Measurements from ENCODE around the gene AXIN2.

Gene AXIN2

GRCh38 chr17:65519462-65519861 lies 42.0 kb downstream of the AXIN2 start:
- Histone ChIP-seq H3K27me3 (no peaks in the 10 kb centered on the region), H3K27ac (no peak overlapping the region), H3K4me1 (ENCODE audit: control insufficient read depth in 1 of 2, insufficient read depth in 1 of 2, low read depth in 1 of 2, low read length in 1 of 2) (no peaks in the 10 kb centered on the region), H3K4me3 (ENCODE audit: low read depth in 1 of 2, low read length in 1 of 2) (no peak overlapping the region), H3K36me3 (no peaks in the 10 kb centered on the region), H3K9me3 (no peaks in the 10 kb centered on the region)
- TF ChIP-seq, protein P1, sequence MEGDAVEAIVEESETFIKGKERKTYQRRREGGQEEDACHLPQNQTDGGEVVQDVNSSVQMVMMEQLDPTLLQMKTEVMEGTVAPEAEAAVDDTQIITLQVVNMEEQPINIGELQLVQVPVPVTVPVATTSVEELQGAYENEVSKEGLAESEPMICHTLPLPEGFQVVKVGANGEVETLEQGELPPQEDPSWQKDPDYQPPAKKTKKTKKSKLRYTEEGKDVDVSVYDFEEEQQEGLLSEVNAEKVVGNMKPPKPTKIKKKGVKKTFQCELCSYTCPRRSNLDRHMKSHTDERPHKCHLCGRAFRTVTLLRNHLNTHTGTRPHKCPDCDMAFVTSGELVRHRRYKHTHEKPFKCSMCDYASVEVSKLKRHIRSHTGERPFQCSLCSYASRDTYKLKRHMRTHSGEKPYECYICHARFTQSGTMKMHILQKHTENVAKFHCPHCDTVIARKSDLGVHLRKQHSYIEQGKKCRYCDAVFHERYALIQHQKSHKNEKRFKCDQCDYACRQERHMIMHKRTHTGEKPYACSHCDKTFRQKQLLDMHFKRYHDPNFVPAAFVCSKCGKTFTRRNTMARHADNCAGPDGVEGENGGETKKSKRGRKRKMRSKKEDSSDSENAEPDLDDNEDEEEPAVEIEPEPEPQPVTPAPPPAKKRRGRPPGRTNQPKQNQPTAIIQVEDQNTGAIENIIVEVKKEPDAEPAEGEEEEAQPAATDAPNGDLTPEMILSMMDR (IDR thresholded peaks at IDR 0.05) = no peak

DNA sequence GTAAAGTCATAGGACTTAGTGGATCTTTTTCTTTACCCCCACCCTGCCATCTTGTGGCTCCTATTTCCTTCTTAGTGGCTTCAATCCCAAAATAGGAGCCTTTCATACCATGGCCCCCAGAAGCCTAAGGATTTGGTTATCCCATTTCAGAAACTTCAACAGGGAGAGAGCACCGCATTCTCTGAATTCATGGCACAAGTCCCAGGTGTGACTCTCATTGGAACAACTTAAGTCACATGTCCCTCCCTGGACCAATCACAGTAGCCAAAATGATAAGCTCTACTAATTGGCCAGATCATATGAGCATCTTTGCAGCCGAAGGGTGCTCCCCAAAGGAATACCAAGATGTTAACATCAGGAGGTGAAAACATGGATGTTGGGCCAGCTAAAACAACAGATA lies 43.2 kb downstream of the AXIN2 start:
- Histone ChIP-seq H3K36me3 (no peaks in the 10 kb centered on the region), H3K9me3 (no peaks in the 10 kb centered on the region), H3K27ac (no peak overlapping the region), H3K4me3 (ENCODE audit: low read depth in 1 of 2, low read length in 1 of 2) (no peak overlapping the region), H3K4me1 (ENCODE audit: control insufficient read depth in 1 of 2, insufficient read depth in 1 of 2, low read depth in 1 of 2, low read length in 1 of 2) (no peaks in the 10 kb centered on the region), H3K27me3 (no peaks in the 10 kb centered on the region)
- TF ChIP-seq, protein P1 (IDR thresholded peaks at IDR 0.05) = no peak

DNA sequence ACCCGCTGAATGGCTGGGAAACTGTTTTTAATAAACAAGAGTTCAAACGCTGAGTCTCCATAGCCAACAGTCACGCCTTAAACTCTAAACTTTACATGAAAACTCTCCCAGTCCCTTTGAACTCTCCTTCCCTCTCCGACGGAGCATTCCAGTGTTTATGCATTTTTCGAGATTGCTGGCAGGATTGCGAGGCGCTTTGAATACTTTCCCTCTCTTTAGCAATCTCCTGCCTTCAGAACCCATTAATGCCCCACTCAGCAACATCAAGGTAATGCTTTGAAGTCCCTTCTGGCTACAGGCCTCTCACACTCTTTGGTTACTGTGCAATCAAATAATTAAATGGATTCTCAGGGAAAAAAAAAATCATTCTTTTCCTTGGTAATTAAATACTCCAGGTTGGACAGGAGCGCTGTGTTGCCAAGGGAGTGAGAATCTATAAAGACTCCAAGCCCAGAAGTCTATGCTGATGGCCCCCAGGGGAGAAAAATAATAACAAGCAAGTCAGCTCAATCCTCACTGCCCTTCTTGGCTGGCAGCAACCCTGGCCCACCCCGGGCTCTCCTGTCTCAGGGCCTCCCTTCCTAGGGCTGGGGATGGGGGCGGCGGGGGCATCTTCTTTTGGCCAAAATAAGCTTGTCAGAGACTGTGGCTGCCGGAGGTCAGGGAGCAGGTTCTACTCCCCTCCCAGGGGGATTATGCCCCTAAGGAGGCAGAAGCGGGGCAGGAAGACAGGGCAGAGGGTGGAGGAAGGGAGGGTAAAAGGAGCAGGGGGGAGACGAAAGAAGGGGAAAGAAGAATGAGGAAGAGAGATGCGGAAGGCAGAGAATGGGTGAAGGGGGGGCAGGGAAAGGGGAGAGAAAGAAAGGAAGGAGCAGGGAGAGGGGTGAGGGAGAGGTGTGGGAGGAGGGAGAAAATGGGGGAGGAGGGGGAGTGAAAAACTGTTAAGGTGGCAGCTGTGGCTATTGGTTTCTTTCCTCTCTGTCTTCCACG lies 45.2 kb downstream of the AXIN2 start:
- TF ChIP-seq, protein P1 (IDR thresholded peaks at IDR 0.05) = no peak
- no peak overlapping the region for H3K27ac ChIP-seq
- H3K4me3 ChIP-seq (ENCODE audit: low read depth in 1 of 2, low read length in 1 of 2) = no peak overlapping the region
- H3K9me3 ChIP-seq = no peaks in the 10 kb centered on the region
- no peaks in the 10 kb centered on the region for H3K36me3 ChIP-seq
- no peaks in the 10 kb centered on the region for H3K27me3 ChIP-seq
- no peaks in the 10 kb centered on the region for H3K4me1 ChIP-seq (ENCODE audit: control insufficient read depth in 1 of 2, insufficient read depth in 1 of 2, low read depth in 1 of 2, low read length in 1 of 2)

DNA sequence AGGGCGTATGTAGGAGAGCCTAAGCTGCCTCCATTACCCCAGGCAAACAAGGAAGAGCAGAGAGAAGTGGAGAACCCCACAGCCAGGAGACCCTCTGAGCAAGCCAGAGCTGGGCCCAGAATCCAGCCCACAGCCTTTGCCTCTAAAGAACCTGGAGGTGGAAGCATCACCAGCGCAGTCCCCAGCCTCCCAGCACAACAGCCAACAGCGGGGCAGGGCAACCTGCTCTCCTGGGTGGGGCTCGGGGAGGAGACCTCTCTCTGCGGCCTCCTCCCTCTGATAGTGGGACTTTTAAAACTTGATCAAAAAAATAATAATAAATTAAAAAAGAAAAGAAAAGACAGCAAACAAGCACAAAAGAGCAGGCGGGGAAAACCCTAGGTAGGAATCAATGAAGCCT lies 45.9 kb downstream of the AXIN2 start:
- Histone ChIP-seq H3K36me3 (no peaks in the 10 kb centered on the region), H3K27me3 (no peaks in the 10 kb centered on the region), H3K4me1 (ENCODE audit: control insufficient read depth in 1 of 2, insufficient read depth in 1 of 2, low read depth in 1 of 2, low read length in 1 of 2) (no peaks in the 10 kb centered on the region), H3K9me3 (no peaks in the 10 kb centered on the region), H3K27ac (no peak overlapping the region), H3K4me3 (ENCODE audit: low read depth in 1 of 2, low read length in 1 of 2) (no peak overlapping the region)
- TF ChIP-seq, protein P1 (IDR thresholded peaks at IDR 0.05) = no peak

- TF ChIP-seq, protein P1 (IDR thresholded peaks at IDR 0.05) = no peak
- Histone ChIP-seq H3K27ac (no peak overlapping the region), H3K27me3 (no peaks in the 10 kb centered on the region), H3K4me1 (ENCODE audit: control insufficient read depth in 1 of 2, insufficient read depth in 1 of 2, low read depth in 1 of 2, low read length in 1 of 2) (no peaks in the 10 kb centered on the region), H3K9me3 (no peaks in the 10 kb centered on the region), H3K4me3 (ENCODE audit: low read depth in 1 of 2, low read length in 1 of 2) (no peak overlapping the region), H3K36me3 (no peaks in the 10 kb centered on the region)
Observed at GRCh38 chr17:65514541-65514940, 46.9 kb downstream of the AXIN2 start.
